T-helper 2 cell treated with Interferon-gamma antibody and Interleukin-4, amounts not matched to agents 5 μg/mL and 100 μg/mL, for 36 hours (primary cell): ENCODE results near the gene KCNA5.

Experiments used
- DNase-seq: peaks from one replicate; pipeline ENCODE4 v3.0.0; 2021; ENCODE audit warnings: low spot score
- H3K27ac Mint-ChIP-seq: one replicate; pipeline ENCODE4 v1.8.0; 2021; ENCODE audit warnings: mild to moderate bottlenecking, mixed read lengths
- H3K27me3 Mint-ChIP-seq: one replicate; pipeline ENCODE4 v1.8.0; 2021; ENCODE audit warnings: low read depth, mixed read lengths
- H3K36me3 Mint-ChIP-seq: one replicate; pipeline ENCODE4 v1.8.0; 2021; ENCODE audit warnings: low read depth, mixed read lengths
- H3K4me1 Mint-ChIP-seq: one replicate; pipeline ENCODE4 v1.8.0; 2021; ENCODE audit warnings: low read depth, mixed read lengths
- H3K4me3 Mint-ChIP-seq: one replicate; pipeline ENCODE4 v1.8.0; 2022; ENCODE audit warnings: mild to moderate bottlenecking, moderate library complexity, mixed read lengths
- H3K9me3 Mint-ChIP-seq: one replicate; pipeline ENCODE4 v1.8.0; 2021; ENCODE audit warnings: mixed read lengths

KCNA5 gene

DNA sequence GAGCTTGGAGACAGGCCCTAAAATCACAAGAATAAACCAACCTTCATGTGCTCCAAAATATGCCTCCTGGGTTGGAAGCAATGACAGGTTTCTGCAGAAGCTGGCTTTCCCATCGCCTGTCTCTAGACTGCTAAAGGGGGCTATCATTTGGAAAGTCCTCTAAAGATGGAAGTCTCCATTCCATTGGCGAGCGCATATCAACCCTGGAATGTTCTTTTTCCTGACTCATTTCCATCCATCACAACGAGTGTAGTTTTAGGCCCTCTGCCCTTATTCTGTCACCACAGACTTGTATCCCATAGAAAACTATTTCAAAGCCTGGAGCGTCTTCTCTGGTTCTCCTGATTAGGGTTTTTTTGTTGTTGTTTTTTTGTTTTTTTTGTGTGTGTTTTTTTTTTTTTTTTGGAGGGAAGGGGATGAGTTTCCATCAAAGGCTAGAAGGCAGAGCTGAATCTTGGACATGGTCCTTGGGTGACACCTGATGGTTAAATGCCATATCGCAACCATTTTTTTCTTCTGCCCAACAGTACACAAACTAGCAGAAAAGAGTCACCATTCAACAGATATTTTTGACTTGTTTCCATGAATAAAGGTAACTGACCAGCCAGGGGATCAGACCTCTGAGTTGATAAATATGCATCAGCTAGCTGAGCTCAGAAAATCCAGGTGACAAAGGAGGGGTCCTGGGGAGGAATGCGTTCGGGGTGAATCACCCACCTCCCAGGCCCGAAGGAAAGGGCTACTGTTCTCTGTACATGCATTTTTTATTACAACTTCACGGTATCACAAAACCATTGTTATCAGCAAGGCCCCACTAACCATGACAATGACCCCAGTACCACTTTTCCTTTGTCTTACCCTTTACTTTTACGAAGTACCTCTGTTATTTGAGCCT lies 40.5 kb downstream of the KCNA5 start:
- Mint-ChIP-seq H3K27me3 (peaks cover 4% of the 10 kb centered on the region), H3K4me3 (no peak overlapping the region), H3K9me3 (no peaks in the 10 kb centered on the region), H3K27ac (no peak overlapping the region), H3K4me1 (no peaks in the 10 kb centered on the region), H3K36me3 (no peaks in the 10 kb centered on the region)
- DNase-seq: no peak

- no peak for DNase-seq
- Mint-ChIP-seq H3K4me1 (no peaks in the 10 kb centered on the region), H3K9me3 (no peaks in the 10 kb centered on the region), H3K36me3 (no peaks in the 10 kb centered on the region), H3K4me3 (no peak overlapping the region), H3K27me3 (peaks cover 4% of the 10 kb centered on the region), H3K27ac (no peak overlapping the region)
Observed at GRCh38 chr12:5085896-5086295, 42.2 kb downstream of the KCNA5 start.

DNA sequence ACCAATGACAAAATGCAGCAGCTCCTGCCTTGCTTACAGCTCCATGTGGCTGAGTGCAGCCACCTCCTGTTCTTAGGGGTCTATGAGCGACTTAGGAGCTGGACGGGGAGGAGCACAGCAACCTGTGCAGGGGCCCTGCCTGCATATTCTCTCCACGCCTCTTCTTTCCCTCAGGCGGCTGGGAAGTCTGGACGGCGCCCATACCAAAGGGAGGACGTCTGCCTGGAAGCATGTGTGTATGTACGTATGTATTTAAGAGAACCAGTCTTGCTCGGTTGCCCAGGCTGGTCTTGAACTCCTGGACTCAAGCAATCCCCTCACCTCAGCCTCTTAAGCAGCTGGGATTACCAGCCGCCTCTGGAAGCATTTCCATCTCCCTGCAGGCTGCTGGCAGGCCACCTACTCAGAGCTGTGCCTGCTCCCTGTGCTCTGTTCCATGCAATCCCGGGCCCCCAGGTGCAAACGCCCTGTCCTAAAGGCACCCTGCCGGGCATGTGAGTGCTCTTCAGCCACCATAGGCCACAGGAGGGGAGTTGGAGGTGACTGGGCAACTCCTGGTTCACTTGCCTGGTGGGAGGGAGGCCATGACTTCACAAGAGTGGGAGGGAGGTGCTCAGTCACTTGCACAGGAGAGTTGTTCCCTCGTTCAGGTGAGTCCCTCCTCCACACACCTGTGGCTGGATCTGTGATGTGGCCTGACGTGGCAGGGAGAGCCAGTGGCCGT lies 44.3 kb downstream of the KCNA5 start:
- H3K4me1 Mint-ChIP-seq: no peaks in the 10 kb centered on the region
- DNase-seq: no peak
- H3K9me3 Mint-ChIP-seq: no peaks in the 10 kb centered on the region
- H3K36me3 Mint-ChIP-seq: no peaks in the 10 kb centered on the region
- H3K27me3 Mint-ChIP-seq: peaks cover 8% of the 10 kb centered on the region
- H3K4me3 Mint-ChIP-seq: no peak overlapping the region
- no peak overlapping the region for H3K27ac Mint-ChIP-seq

GRCh38 chr12:5088586-5089264 lies 45.0 kb downstream of the KCNA5 start:
- H3K27me3 Mint-ChIP-seq: peaks cover 4% of the 10 kb centered on the region
- H3K36me3 Mint-ChIP-seq: no peaks in the 10 kb centered on the region
- no peaks in the 10 kb centered on the region for H3K9me3 Mint-ChIP-seq
- H3K27ac Mint-ChIP-seq: no peak overlapping the region
- DNase-seq: no peak
- H3K4me3 Mint-ChIP-seq: no peak overlapping the region
- H3K4me1 Mint-ChIP-seq: no peaks in the 10 kb centered on the region

- Mint-ChIP-seq H3K9me3 (no peaks in the 10 kb centered on the region), H3K27ac (no peak overlapping the region), H3K4me3 (no peak overlapping the region)
Observed at GRCh38 chr12:5094551-5094950, 50.9 kb downstream of the KCNA5 start.

DNA sequence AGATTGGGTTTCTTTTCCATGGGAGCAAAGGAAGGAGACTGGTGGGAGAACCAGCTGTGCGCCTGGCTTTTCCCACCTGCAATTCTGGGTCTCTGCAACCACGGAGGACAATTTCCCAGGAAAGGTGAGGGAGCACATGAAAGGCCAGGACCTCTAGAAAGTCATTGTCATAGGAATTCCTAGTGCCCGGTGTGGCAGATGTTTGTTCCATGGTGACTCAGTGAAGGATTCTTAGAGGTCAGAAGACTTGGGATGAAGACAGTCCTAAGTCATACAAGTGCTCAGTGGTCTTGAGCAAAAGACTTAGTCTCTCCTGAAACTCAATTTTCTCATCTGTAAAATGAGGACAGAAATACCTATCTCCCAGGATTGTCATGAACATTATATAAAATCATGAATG lies 51.3 kb downstream of the KCNA5 start:
- Mint-ChIP-seq H3K9me3 (no peaks in the 10 kb centered on the region), H3K36me3 (no peaks in the 10 kb centered on the region), H3K27me3 (peaks cover 4% of the 10 kb centered on the region), H3K4me3 (no peak overlapping the region), H3K4me1 (no peaks in the 10 kb centered on the region), H3K27ac (no peak overlapping the region)
- DNase-seq: no peak

More at GRCh38 chr12:5094551-5094950, 50.9 kb downstream of the KCNA5 start:
- Mint-ChIP-seq H3K27me3 (peaks cover 4% of the 10 kb centered on the region), H3K36me3 (no peaks in the 10 kb centered on the region), H3K4me1 (no peaks in the 10 kb centered on the region)
- DNase-seq: no peak
